Caco-2 (cell line): ENCODE data around the gene GAA. TPM values are rescaled to one million over a fixed set of nuclear protein-coding genes. Genes with fewer than 3 reads are reported as not detected.

ENCODE experiments used
- BruUV-seq: library from RNA; stranded (reverse); fragments of 400-500 nt; replicated peaks from 2 replicates; lab custom pipeline; 2021; lab: Mats Ljungman, UMichigan
- CTCF ChIA-PET: fragments of 300-600 bp; sonication (Branson Sonifier 250); formaldehyde crosslinking; loops from one replicate; lab custom pipeline; 2022; ENCODE audit warnings: antibody characterized with exemption; lab: Charles Lee
- POLR2A ChIA-PET: fragments of 300-600 bp; sonication (Branson Sonifier 250); formaldehyde crosslinking; loops from one replicate; lab custom pipeline; 2022; ENCODE audit warnings: antibody characterized with exemption; lab: Charles Lee
- DNase-seq, 2 experiments: peaks; one replicate each; pipeline versions ENCODE4 v3.0.0 to v3.0.0-alpha.2; 2020 to 2022
- H3K27me3 ChIP-seq: replicated peaks from 2 replicates; pipeline ENCODE4 v1.6.0; 2011; ENCODE audit warnings: low read length; ENCODE audit not compliant: control insufficient read depth, insufficient read depth
- H3K36me3 ChIP-seq: 2 replicates; pipeline ENCODE4 v1.5.1; 2011; ENCODE audit warnings: low read length; ENCODE audit not compliant: control insufficient read depth, insufficient read depth
- H3K4me1 ChIP-seq: fragments of 250-450 bp; sonication (Bioruptor Pico); 2 replicates; pipeline ENCODE4 v1.5.1; 2020; ENCODE audit warnings: mild to moderate bottlenecking
- H3K4me3 ChIP-seq: 2 replicates; pipeline ENCODE4 v1.5.1; 2011; ENCODE audit warnings: low read depth, mild to moderate bottlenecking, control low read depth, low read length
- H3K9me3 ChIP-seq: fragments of 250-450 bp; sonication (Bioruptor Pico); 2 replicates; pipeline ENCODE4 v1.5.1; 2020; ENCODE audit warnings: mild to moderate bottlenecking, moderate library complexity
- H3K27ac Mint-ChIP-seq: one replicate; pipeline ENCODE4 v1.8.0; 2022; ENCODE audit warnings: mixed read lengths; ENCODE audit not compliant: unreplicated experiment
- H3K27me3 Mint-ChIP-seq: one replicate; pipeline ENCODE4 v1.8.0; 2022; ENCODE audit warnings: mixed read lengths; ENCODE audit not compliant: insufficient read depth, unreplicated experiment
- H3K36me3 Mint-ChIP-seq: one replicate; pipeline ENCODE4 v1.8.0; 2022; ENCODE audit warnings: mild to moderate bottlenecking, mixed read lengths; ENCODE audit not compliant: insufficient read depth, unreplicated experiment
- H3K4me1 Mint-ChIP-seq: one replicate; pipeline ENCODE4 v1.8.0; 2022; ENCODE audit warnings: low read depth, mixed read lengths; ENCODE audit not compliant: unreplicated experiment
- H3K4me3 Mint-ChIP-seq: one replicate; pipeline ENCODE4 v1.8.0; 2022; ENCODE audit warnings: mild to moderate bottlenecking, moderate library complexity, mixed read lengths; ENCODE audit not compliant: unreplicated experiment
- H3K9me3 Mint-ChIP-seq: one replicate; pipeline ENCODE4 v1.8.0; 2022; ENCODE audit warnings: mixed read lengths; ENCODE audit not compliant: unreplicated experiment
- intact Hi-C: fragments of 100-400 bp; cut with micrococcal nuclease; formaldehyde crosslinking; loops from one replicate; pipeline ENCODE4 v1.10.0; 2022; ENCODE audit not compliant: unreplicated experiment
- total RNA-seq: library from RNA; stranded (reverse); gene quantifications from 2 replicates; pipeline ENCODE4 v1.2.3, GENCODE V29; 2022
- TF ChIP-seq, protein P1 (sequence below), 2 experiments: fragments of 200-600 bp in 1 of 2; IDR thresholded peaks; 1 replicate in 1 of 2; 2 replicates in 1 of 2; pipeline versions ENCODE4 v1.5.1 to v1.8.0; 2011 to 2022; ENCODE audit warnings: antibody characterized with exemption in 1 of 2, control low read depth in 1 of 2, inconsistent platforms in 1 of 2, low read depth in 1 of 2, low read length in 1 of 2, mild to moderate bottlenecking in 1 of 2, moderate library complexity in 1 of 2; ENCODE audit not compliant: insufficient read depth in 1 of 2, severe bottlenecking in 1 of 2, unreplicated experiment in 1 of 2

Gene GAA
- total RNA-seq, 1 experiment from 2014 or later, result 42.4 TPM

DNA sequence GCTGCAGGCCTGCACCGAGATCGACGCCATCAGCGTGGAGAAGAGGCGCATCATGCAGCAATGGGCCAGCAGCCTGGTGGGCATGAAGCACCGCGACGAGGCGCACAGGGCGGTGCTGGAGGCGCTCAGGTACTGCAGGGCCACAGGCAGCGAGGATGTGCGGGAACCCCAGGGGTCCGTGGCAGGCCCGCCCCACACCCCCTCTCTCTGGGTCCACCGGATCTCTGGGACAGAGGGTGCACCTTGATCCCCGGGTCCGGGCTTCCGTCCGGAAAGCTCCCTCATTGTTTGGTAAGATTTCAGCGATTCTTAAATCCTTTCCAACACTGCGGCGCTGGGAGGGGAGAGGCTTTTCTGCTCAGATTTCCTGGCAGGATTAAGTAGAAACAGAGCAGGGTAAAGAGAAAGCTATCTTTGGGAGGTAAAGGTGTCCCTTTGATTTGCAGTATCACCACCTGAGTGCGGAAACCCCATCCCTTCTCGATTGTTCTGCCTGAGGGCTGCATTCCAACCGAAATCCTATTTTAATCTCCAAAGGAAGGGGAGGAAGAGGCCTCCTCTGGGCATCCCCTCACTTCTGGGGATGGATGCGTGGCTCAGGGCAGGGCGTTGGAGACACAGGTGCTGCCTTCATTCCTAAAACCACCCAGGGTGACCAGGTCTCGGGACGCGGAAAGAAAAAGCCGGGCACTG, 35.8 kb upstream of the GAA start:
- Histone ChIP-seq H3K9me3 (no peaks in the 10 kb centered on the region), H3K27me3 (no peaks in the 10 kb centered on the region), H3K4me3 (no peak overlapping the region), H3K4me1 (0 out of 2 replicates have a peak, but pooled peaks cover 9% of the 10 kb centered on the region), H3K36me3 (no peaks in the 10 kb centered on the region)
- no peak overlapping the region for H3K4me3 Mint-ChIP-seq
- no peaks in the 10 kb centered on the region for H3K36me3 Mint-ChIP-seq
- TF ChIP-seq, protein P1, sequence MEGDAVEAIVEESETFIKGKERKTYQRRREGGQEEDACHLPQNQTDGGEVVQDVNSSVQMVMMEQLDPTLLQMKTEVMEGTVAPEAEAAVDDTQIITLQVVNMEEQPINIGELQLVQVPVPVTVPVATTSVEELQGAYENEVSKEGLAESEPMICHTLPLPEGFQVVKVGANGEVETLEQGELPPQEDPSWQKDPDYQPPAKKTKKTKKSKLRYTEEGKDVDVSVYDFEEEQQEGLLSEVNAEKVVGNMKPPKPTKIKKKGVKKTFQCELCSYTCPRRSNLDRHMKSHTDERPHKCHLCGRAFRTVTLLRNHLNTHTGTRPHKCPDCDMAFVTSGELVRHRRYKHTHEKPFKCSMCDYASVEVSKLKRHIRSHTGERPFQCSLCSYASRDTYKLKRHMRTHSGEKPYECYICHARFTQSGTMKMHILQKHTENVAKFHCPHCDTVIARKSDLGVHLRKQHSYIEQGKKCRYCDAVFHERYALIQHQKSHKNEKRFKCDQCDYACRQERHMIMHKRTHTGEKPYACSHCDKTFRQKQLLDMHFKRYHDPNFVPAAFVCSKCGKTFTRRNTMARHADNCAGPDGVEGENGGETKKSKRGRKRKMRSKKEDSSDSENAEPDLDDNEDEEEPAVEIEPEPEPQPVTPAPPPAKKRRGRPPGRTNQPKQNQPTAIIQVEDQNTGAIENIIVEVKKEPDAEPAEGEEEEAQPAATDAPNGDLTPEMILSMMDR (IDR thresholded peaks at IDR 0.05; ENCODE audit: insufficient read depth in 1 of 2, low read depth in 1 of 2, low read length in 1 of 2, severe bottlenecking in 1 of 2, unreplicated experiment in 1 of 2), result no peak
- CTCF ChIA-PET, result no interaction called here
- no peak for DNase-seq
- POLR2A ChIA-PET, result no interaction called here
- no peaks in the 10 kb centered on the region for H3K27me3 Mint-ChIP-seq
- peaks cover 5% of the 10 kb centered on the region for H3K4me1 Mint-ChIP-seq
- H3K27ac Mint-ChIP-seq, result no peak overlapping the region
- H3K9me3 Mint-ChIP-seq, result no peaks in the 10 kb centered on the region
- BruUV-seq, result no TSS peak
- intact Hi-C loops, result no loop called here

DNA sequence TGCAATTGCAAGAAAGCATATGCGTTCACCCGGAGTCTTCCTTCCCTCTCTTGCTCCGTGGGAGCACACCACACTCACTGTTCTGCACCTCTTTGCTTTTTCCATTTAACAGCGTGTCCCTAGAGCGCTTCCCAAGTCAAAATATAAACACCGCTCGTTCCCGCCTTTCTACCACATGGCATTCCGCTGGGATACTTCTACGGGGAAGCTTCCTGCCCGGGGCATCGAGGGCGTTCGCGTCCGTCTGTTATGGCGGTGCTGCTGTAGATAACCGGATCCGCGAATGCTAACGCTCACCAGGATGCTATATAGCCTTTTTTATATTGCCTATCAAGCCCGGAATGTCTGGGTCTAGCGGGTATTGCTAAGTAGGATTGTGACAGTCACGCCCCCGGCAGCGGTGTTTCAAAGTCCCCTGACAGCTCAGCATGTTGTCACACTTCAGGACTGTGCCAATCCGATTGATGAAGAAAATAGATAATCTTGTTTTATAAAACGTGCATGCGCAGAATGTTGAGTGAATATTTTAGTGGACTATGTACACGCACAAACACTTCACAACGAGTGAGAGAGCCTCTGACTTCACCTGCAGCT, 33.9 kb upstream of the GAA start:
- CTCF ChIA-PET, result no interaction called here

More for the DNA sequence above, 33.9 kb upstream of the GAA start:
- Histone ChIP-seq H3K4me3 (no peak overlapping the region), H3K9me3 (no peaks in the 10 kb centered on the region), H3K27me3 (no peaks in the 10 kb centered on the region), H3K36me3 (no peaks in the 10 kb centered on the region), H3K4me1 (0 out of 2 replicates have a peak, but pooled peaks cover 9% of the 10 kb centered on the region)
- no peak for DNase-seq
- H3K4me3 Mint-ChIP-seq, result no peak overlapping the region
- TF ChIP-seq, protein P1 (IDR thresholded peaks at IDR 0.05; ENCODE audit: insufficient read depth in 1 of 2, low read depth in 1 of 2, low read length in 1 of 2, severe bottlenecking in 1 of 2, unreplicated experiment in 1 of 2), result no peak
- H3K9me3 Mint-ChIP-seq, result no peaks in the 10 kb centered on the region
- H3K4me1 Mint-ChIP-seq, result peaks cover 5% of the 10 kb centered on the region
- no peak overlapping the region for H3K27ac Mint-ChIP-seq
- no TSS peak for BruUV-seq
- intact Hi-C loops, result no loop called here
- no peaks in the 10 kb centered on the region for H3K27me3 Mint-ChIP-seq
- POLR2A ChIA-PET, result no interaction called here
- H3K36me3 Mint-ChIP-seq, result no peaks in the 10 kb centered on the region
